GM19455 (cell line): ENCODE data around the gene FAM98B.

Source experiments
- ATAC-seq: cut with Tn5 transposase; IDR thresholded peaks from one replicate; pipeline ENCODE4 v1.9.1; 2021; ENCODE audit not compliant: unreplicated experiment

The FAM98B gene

GRCh38 chr15:38535491-38536200 is 81.7 kb downstream of the FAM98B start:
- ATAC-seq: no peak

- ATAC-seq: no peak
Measured at GRCh38 chr15:38536201-38536676, 82.3 kb downstream of the FAM98B start.
